HepG2 (cell line): ENCODE measurements around the gene KRTAP10-9. TPM values are rescaled to one million over a fixed set of nuclear protein-coding genes. Genes with fewer than 3 reads are reported as not detected.
A peak's percentile ranks its signal among the peaks of the same experiment; 100 is the strongest.

Experiments
- ADNP ChIP-seq: sonication (generic); formaldehyde crosslinking; IDR thresholded peaks from 2 replicates; pipeline ENCODE4 v1.4.0; 2020; ENCODE audit warnings: missing genetic modification reagents
- AHR ChIP-seq: IDR thresholded peaks from 2 replicates; pipeline ENCODE4 v1.6.1; 2018; ENCODE audit warnings: missing genetic modification reagents, missing compliant biosample characterization
- CHD4 ChIP-seq: fragments of 200-600 bp; sonication (generic); IDR thresholded peaks from 2 replicates; pipeline ENCODE4 v1.7.0; 2017; ENCODE audit warnings: mild to moderate bottlenecking, low read length, borderline replicate concordance
- FOXC1 ChIP-seq: sonication (generic); formaldehyde crosslinking; IDR thresholded peaks from 2 replicates; pipeline ENCODE4 v1.8.0; 2022; ENCODE audit warnings: mild to moderate bottlenecking, missing genetic modification reagents, borderline replicate concordance
- HNF4A ChIP-seq: sonication (generic); formaldehyde crosslinking; IDR thresholded peaks from 2 replicates; pipeline ENCODE4 v1.4.0; 2020; ENCODE audit warnings: missing genetic modification reagents
- KDM4B ChIP-seq: sonication (generic); formaldehyde crosslinking; IDR thresholded peaks from 2 replicates; pipeline ENCODE4 v1.4.0; 2020; ENCODE audit warnings: missing genetic modification reagents
- NCOA5 ChIP-seq: sonication (generic); formaldehyde crosslinking; IDR thresholded peaks from 2 replicates; pipeline ENCODE4 v1.4.0; 2020; ENCODE audit warnings: missing genetic modification reagents
- RBFOX2 ChIP-seq: fragments of 200-400 bp; formaldehyde crosslinking; IDR thresholded peaks from 2 replicates; pipeline ENCODE4 v1.6.1; 2017; ENCODE audit warnings: low read depth, mild to moderate bottlenecking, low read length
- U2AF2 ChIP-seq: fragments of 200-400 bp; formaldehyde crosslinking; IDR thresholded peaks from 2 replicates; pipeline ENCODE4 v1.6.1; 2017; ENCODE audit warnings: low read depth, mild to moderate bottlenecking, low read length
- ZKSCAN5 ChIP-seq: sonication (generic); formaldehyde crosslinking; IDR thresholded peaks from 2 replicates; pipeline ENCODE4 v1.5.1; 2020; ENCODE audit warnings: mild to moderate bottlenecking, missing genetic modification reagents
- ZMYM3 ChIP-seq: sonication (generic); formaldehyde crosslinking; IDR thresholded peaks from 2 replicates; pipeline ENCODE4 v1.5.1; 2020; ENCODE audit warnings: mild to moderate bottlenecking, missing genetic modification reagents
- ZNF121 ChIP-seq: sonication (generic); formaldehyde crosslinking; IDR thresholded peaks from 2 replicates; pipeline ENCODE4 v1.5.0; 2020; ENCODE audit warnings: mild to moderate bottlenecking, missing genetic modification reagents
- ZNF30 ChIP-seq: sonication (generic); formaldehyde crosslinking; IDR thresholded peaks from 2 replicates; pipeline ENCODE4 v1.5.0; 2020; ENCODE audit warnings: mild to moderate bottlenecking, missing genetic modification reagents
- ZNF367 ChIP-seq: sonication (generic); formaldehyde crosslinking; IDR thresholded peaks from 2 replicates; pipeline ENCODE4 v1.4.0; 2020; ENCODE audit warnings: missing genetic modification reagents, borderline replicate concordance
- ZNF556 ChIP-seq: sonication (generic); formaldehyde crosslinking; IDR thresholded peaks from 2 replicates; pipeline ENCODE4 v1.4.0; 2020; ENCODE audit warnings: mild to moderate bottlenecking, missing genetic modification reagents, borderline replicate concordance
- ZNF569 ChIP-seq: sonication (generic); formaldehyde crosslinking; IDR thresholded peaks from 2 replicates; pipeline ENCODE4 v1.5.0; 2020; ENCODE audit warnings: mild to moderate bottlenecking, missing genetic modification reagents, moderate library complexity, borderline replicate concordance
- ZNF619 ChIP-seq: sonication (generic); formaldehyde crosslinking; IDR thresholded peaks from 2 replicates; pipeline ENCODE4 v1.4.0; 2020; ENCODE audit warnings: mild to moderate bottlenecking, missing genetic modification reagents
- ZNF660 ChIP-seq: sonication (generic); formaldehyde crosslinking; IDR thresholded peaks from 2 replicates; pipeline ENCODE4 v1.5.1; 2020; ENCODE audit warnings: mild to moderate bottlenecking, low read depth, missing genetic modification reagents, borderline replicate concordance
- ZNF746 ChIP-seq: sonication (generic); formaldehyde crosslinking; IDR thresholded peaks from 2 replicates; pipeline ENCODE4 v1.8.0; 2022; ENCODE audit warnings: mild to moderate bottlenecking, missing genetic modification reagents
- ZNF782 ChIP-seq: sonication (generic); formaldehyde crosslinking; IDR thresholded peaks from 2 replicates; pipeline ENCODE4 v1.4.0; 2020; ENCODE audit warnings: missing genetic modification reagents, mild to moderate bottlenecking, borderline replicate concordance
- polyA plus RNA-seq, 8 experiments: library from polyadenylated mRNA; depleted of rRNA in 3 of 8; stranded (reverse) in 7 of 8; unstranded in 1 of 8; fragments of >200 nt; fragmentation: Illumina TruSeq in 4 of 8; extraction: Trizol in 4 of 8; gene quantifications; 2 replicates each; pipeline versions ENCODE4 v1.2.1 to v1.2.3, GENCODE V29; 2011 to 2016; ENCODE audit warnings: low read depth in 4 of 8, missing spikeins in 1 of 8, mixed read lengths in 1 of 8; ENCODE audit not compliant: insufficient read depth in 1 of 8
- total RNA-seq, 5 experiments: library from RNA; depleted of rRNA; stranded (reverse); fragments of >200 nt; fragmentation: Illumina TruSeq; extraction: Trizol; gene quantifications; 2 replicates each; pipeline ENCODE4 v1.2.3, GENCODE V29; 2016; ENCODE audit warnings: low read depth in 1 of 5
- TF ChIP-seq, protein P1 (sequence below): sonication (generic); formaldehyde crosslinking; IDR thresholded peaks from 2 replicates; pipeline ENCODE4 v1.5.0; 2020; ENCODE audit warnings: missing genetic modification reagents
- TF ChIP-seq, protein P2 (sequence below): sonication (generic); formaldehyde crosslinking; IDR thresholded peaks from 2 replicates; pipeline ENCODE4 v1.5.1; 2020; ENCODE audit warnings: missing genetic modification reagents, mild to moderate bottlenecking, borderline replicate concordance
- TF ChIP-seq, protein P3 (sequence below): sonication (generic); formaldehyde crosslinking; IDR thresholded peaks from 2 replicates; pipeline ENCODE4 v1.5.0; 2020; ENCODE audit warnings: missing genetic modification reagents
- TF ChIP-seq, protein P4 (sequence below): sonication (generic); formaldehyde crosslinking; IDR thresholded peaks from 2 replicates; pipeline ENCODE4 v1.4.0; 2020; ENCODE audit warnings: mild to moderate bottlenecking, missing genetic modification reagents

Gene KRTAP10-9
- total and polyA plus RNA-seq, 2 of the 13 experiments (the other 11 are each of a cell fraction or from before 2014, with no cell fraction given): not detected

DNA sequence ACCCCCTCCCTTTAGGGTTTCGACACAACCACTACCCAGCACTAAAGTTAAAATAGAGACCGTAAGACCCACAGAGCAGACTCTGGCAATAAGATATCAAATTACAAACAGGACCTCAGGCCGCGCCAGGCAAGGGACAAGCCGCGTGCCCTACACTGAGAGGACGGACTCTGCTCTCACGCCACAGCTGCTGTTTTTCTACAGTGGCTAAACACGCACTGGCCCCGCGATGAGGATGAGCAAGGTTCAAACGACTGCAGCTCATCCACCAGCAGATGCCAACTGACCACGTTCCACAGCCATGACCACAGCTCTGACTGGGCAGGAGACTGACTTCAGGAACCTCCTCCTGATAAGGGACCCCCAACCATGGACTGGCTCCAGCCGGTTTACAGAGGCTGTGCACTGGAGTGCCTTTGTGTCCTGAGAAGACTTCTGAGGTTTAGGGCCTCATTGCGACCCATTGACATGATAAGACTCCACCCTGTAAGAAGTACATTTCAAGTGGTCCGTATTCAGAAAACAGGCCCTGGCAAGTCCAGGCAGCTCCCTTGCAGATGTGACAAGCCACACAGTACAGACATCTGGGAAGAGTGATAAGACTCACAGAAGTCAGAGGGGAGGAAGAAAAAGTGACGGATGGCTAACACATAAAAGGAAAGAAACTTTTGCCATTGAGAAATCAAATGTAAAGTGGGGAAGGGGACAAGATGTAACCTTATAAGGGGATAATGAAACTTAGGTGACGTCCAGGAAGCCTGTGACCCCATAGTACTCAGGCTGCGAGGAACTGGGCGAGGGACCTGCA lies 33.1 kb upstream of the KRTAP10-9 start (continued):
- TF ChIP-seq, protein P1, sequence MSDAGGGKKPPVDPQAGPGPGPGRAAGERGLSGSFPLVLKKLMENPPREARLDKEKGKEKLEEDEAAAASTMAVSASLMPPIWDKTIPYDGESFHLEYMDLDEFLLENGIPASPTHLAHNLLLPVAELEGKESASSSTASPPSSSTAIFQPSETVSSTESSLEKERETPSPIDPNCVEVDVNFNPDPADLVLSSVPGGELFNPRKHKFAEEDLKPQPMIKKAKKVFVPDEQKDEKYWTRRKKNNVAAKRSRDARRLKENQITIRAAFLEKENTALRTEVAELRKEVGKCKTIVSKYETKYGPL (CRISPR knock-in tag): no peak
- TF ChIP-seq ZNF30 (CRISPR knock-in tag) (no peak), ZNF746 (CRISPR knock-in tag) (peak; percentile 71), ZNF569 (CRISPR knock-in tag) (no peak), ZNF556 (CRISPR knock-in tag) (no peak), ZNF660 (no peak), HNF4A (peak; percentile 98), NCOA5 (CRISPR knock-in tag) (no peak), ZMYM3 (CRISPR knock-in tag) (peak; percentile 94), ZNF619 (CRISPR knock-in tag) (peak; percentile 86), ADNP (CRISPR knock-in tag) (no peak), U2AF2 (no peak), ZNF121 (CRISPR knock-in tag) (no peak), KDM4B (CRISPR knock-in tag) (0 out of 2 replicates have a peak, but pooled peaks have one; percentile 55), ZKSCAN5 (CRISPR knock-in tag) (0 out of 2 replicates have a peak, but pooled peaks have one; percentile 22), ZNF367 (CRISPR knock-in tag) (no peak), AHR (CRISPR knock-in tag) (no peak), ZNF782 (CRISPR knock-in tag) (0 out of 2 replicates have a peak, but pooled peaks have one; percentile 45), CHD4 (peak; percentile 25; the same call in 1 of the 2 replicates), RBFOX2 (no peak), FOXC1 (peak; percentile 67; the same call in 1 of the 2 replicates)
- TF ChIP-seq, protein P2, sequence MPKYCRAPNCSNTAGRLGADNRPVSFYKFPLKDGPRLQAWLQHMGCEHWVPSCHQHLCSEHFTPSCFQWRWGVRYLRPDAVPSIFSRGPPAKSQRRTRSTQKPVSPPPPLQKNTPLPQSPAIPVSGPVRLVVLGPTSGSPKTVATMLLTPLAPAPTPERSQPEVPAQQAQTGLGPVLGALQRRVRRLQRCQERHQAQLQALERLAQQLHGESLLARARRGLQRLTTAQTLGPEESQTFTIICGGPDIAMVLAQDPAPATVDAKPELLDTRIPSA (CRISPR knock-in tag): no peak
- TF ChIP-seq, protein P3, sequence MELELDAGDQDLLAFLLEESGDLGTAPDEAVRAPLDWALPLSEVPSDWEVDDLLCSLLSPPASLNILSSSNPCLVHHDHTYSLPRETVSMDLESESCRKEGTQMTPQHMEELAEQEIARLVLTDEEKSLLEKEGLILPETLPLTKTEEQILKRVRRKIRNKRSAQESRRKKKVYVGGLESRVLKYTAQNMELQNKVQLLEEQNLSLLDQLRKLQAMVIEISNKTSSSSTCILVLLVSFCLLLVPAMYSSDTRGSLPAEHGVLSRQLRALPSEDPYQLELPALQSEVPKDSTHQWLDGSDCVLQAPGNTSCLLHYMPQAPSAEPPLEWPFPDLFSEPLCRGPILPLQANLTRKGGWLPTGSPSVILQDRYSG (CRISPR knock-in tag): peak; percentile 40; the same call in 1 of the 2 replicates
- TF ChIP-seq, protein P4, sequence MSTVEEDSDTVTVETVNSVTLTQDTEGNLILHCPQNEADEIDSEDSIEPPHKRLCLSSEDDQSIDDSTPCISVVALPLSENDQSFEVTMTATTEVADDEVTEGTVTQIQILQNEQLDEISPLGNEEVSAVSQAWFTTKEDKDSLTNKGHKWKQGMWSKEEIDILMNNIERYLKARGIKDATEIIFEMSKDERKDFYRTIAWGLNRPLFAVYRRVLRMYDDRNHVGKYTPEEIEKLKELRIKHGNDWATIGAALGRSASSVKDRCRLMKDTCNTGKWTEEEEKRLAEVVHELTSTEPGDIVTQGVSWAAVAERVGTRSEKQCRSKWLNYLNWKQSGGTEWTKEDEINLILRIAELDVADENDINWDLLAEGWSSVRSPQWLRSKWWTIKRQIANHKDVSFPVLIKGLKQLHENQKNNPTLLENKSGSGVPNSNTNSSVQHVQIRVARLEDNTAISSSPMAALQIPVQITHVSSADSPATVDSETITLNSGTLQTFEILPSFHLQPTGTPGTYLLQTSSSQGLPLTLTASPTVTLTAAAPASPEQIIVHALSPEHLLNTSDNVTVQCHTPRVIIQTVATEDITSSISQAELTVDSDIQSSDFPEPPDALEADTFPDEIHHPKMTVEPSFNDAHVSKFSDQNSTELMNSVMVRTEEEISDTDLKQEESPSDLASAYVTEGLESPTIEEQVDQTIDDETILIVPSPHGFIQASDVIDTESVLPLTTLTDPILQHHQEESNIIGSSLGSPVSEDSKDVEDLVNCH (CRISPR knock-in tag): no peak
